ENCODE results near the gene CD63. TPM values are rescaled to one million over a fixed set of nuclear protein-coding genes. Genes with fewer than 3 reads are reported as not detected.
A peak's percentile ranks its signal among the peaks of the same experiment; 100 is the strongest.
"Not testable (repeated sequence)": the region's sequence is repeated elsewhere in the genome, so short reads cannot be mapped to it uniquely, and the experiment has no call there.

CD63 gene
- 1,148 TPM for total RNA-seq

DNA sequence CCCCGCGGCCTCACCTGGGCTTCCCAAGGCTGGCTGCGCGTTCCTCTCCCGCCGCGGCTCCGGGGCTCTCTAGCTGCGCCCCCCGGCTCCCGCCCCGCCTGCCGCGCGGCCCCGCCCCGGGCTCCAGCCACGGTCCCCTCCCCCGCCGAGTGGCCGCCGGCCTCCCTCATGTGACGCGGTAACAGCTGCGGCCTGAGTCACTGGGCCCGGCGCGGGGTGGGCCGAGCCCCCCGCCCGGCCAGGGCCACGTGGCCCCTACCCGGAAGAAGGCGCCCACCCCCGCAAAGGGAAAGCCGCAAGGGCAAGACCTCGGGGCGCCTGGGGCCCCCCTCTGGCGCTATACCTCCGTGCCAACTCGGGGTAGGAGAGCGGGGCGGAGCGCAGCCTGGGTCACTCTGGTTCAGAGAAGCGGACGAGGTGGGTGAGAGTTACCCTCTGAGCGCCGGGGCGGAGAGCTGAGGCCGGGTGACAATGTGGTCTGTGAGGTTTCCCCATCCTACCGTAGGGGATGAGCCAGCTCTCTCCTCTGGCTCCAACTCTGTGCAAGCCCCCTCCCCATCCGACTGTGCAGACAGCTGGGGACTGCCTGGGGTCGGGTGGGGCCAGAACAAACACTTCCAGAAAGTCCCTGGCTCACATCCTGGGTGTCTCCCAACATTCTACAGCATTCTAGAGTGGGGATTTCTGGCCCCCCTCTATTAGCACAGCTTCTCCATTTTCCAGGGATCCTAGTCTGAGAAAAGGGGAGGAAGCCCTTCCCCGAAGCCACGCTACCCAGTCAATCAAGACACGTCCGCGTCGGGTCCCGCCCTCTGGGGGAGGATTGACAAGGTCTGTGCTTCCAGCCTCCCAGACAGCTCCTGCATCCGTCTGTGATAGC is at the start of gene CD63:
TSS of gene CD63 (minus strand) at position 71 of the 880 bp plus-strand sequence. CDS start 668 bp downstream, outside the sequence.
- DNase-seq (ENCODE audit: low spot score): peak; percentile 90

DNA sequence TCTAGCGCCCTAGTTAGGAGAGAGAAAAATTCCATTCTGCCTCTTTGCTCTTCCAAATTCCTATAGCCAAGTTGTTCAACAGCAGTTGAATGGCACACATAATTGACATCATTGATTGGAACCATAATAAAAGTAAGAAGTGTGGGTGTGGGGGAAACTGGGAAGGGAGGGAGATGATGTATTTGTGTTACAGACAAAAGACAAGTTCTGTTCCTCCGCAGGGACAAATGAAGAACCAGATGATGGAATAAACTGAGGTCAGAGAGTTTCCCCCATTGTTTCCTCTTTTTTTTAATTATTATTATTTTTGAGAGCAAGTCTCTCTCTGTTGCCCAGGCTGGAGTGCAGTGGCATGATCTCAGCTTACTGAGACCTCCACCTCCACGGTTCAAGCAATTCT is 49.0 kb upstream of the CD63 start:
- no peak for DNase-seq (ENCODE audit: low spot score)

- no peak for DNase-seq (ENCODE audit: low spot score)
Measured at GRCh38 chr12:55771736-55772135, 42.9 kb upstream of the CD63 start.

- DNase-seq (ENCODE audit: low spot score): no peak
Measured at GRCh38 chr12:55767156-55767555, 38.3 kb upstream of the CD63 start.

GRCh38 chr12:55765736-55766290 is 37.0 kb upstream of the CD63 start:
- DNase-seq (ENCODE audit: low spot score): no peak

- DNase-seq (ENCODE audit: low spot score): no peak
Measured at GRCh38 chr12:55762646-55763045, 33.8 kb upstream of the CD63 start.

DNA sequence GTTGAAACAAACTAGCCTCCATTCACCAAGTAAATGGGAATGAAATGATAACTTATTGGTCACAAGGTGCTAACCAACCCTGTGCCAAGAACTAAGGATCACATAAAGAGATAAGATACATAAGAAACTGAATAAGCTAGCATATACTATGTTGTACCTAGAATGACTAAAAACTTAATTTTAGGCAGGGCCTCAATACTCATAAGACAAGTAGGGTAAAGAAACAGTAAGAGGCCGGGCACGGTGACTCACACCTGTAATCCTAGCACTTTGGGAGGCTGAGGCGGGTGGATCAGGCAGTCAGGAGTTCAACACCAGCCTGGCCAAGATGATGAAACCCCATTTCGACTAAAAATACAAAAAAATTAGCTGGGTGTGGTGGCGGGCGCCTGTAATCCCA is 31.9 kb upstream of the CD63 start:
- no peak for DNase-seq (ENCODE audit: low spot score)

DNA sequence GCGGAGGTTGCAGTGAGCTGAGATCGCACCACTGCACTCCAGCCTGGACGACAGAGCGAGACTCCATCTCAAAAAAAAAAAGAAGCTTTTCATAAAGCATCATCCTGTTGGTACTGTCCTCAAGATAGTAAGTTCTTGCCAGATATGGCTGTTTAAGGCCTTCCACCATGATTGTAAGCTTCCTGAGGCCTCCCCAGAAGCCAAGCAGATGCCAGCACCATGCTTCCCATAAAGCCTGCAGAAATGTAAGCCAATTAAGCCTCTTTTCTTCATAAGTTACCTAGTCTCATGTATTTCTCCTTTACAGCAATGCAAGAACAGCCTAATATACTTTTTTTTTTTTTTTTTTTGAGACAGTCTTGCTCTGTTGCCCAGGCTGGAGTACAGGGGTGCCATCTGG is 29.8 kb upstream of the CD63 start:
- DNase-seq (ENCODE audit: low spot score): not testable (repeated sequence)

DNA sequence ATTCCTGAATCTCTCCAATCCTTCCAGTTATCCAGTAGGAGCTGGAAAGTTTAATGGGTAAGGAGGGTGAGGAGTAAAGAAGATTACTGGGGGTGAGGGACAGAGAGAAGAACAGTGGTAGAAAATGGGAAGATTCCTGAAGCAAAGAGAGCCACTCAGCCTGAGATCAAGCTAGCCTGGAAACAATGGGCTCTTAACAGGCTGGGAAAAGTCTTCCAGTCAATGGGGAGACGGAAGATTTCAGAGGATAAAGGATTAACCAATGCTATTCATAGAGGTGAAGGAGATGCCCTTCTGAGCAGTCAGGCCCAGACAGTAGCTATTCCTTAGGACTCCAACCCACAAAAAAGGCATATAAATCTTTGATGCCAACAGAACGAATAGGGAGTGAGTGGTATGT is 28.9 kb upstream of the CD63 start:
- no peak for DNase-seq (ENCODE audit: low spot score)

GRCh38 chr12:55755246-55755645 is 26.4 kb upstream of the CD63 start:
- DNase-seq (ENCODE audit: low spot score): no peak

- DNase-seq (ENCODE audit: low spot score): no peak
Measured at GRCh38 chr12:55748230-55748993, 19.6 kb upstream of the CD63 start.

DNA sequence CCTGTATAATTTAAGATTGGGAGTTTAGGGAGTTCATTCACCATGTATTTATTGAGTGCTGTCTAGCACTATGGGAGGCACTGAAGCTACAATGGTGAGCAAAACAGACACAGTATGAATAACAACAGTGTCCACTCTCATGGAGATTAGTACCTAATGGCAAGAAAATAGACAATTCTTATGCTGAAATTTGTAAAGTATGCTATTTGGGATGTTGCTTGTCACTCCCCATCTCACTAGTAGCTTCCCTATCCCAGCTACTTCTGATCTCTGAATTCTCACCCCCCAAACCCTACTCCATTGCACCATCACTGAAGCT is 18.1 kb upstream of the CD63 start:
- no peak for DNase-seq (ENCODE audit: low spot score)

GRCh38 chr12:55746174-55746912 is 17.5 kb upstream of the CD63 start:
- DNase-seq (ENCODE audit: low spot score): no peak

DNA sequence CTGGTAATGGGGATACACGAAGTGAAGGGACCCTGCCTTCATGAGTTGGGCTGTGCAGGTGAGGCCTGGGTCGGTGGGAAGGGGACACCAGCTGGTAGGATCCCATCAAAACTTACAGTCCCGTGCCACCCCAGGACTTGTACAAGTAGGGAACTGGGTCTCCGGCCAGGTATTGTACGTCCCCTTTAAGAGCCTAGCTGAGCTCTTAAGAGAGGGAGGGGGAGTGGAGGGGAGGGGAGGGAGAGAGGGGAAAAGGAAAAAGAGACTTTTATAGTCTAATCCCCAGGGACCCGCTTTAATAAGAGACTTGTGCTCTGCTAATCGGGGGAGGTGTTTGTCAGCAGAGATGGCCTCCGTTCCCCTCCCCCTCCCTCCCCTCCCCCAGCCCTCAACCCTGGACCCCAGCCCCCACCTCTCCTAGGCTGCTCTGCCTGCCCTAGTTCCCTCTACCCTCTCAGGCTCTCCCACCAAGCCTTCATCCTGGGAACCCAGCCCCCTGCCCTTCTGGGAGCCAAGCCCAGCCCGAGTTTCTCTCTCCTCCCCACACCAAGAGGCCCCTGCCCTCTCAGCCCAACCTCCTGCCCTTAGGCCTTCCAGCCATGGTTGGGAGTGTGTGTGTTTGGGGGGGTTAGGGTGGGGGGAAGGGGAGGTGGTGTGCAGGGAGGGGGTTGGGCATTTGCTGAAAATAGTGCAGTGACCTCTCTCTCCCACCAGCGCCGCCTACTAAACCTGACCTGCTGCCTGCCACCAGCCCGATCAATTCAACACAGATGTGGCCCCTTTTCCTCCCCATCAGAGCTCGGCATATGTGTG is 16.8 kb upstream of the CD63 start:
- no peak for DNase-seq (ENCODE audit: low spot score)

GRCh38 chr12:55744340-55745030 is 15.7 kb upstream of the CD63 start:
- no peak for DNase-seq (ENCODE audit: low spot score)

DNA sequence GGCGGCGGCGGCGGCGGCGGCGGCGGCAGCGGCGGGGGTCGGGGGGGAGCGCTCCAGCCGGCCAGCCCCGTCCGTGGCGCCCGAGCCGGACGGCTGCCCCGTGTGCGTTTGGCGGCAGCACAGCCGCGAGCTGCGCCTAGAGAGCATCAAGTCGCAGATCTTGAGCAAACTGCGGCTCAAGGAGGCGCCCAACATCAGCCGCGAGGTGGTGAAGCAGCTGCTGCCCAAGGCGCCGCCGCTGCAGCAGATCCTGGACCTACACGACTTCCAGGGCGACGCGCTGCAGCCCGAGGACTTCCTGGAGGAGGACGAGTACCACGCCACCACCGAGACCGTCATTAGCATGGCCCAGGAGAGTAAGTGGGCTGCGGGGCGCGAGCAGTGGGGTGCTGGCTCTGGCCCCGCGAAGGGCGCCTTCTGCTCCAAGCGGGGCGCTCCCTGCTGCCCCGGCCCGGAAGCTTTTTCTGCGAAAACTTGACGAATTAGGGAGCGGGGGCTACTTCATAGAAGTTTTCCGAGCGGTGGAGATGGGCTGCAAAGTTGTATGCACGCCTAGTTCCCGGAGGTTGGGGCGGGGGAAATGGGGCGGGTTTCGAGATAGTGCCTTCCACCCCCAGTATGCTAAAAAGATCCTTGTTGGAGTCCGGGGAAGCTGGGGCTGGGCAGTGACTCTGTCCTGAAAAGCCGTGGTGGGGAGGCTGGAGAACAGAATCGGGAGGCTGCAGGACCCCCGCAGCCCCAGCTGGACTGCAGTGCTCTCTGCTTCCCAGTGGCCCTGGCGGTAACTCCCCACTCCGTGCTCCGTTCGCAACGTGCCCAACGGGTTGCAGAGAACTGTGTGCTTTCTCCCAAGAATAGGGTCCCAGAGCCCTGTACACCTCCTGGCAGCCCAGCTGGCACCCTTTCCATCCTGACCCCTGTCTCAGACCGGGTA is 14.9 kb upstream of the CD63 start:
- DNase-seq (ENCODE audit: low spot score): peak; percentile 44

GRCh38 chr12:55742719-55743405 is 14.1 kb upstream of the CD63 start, which contains the start of gene GDF11:
Gene GDF11, plus strand, starts transcription at chr12:55743122. Its CDS starts 195 bp downstream, at chr12:55743317.
- DNase-seq (ENCODE audit: low spot score): peak; percentile 74

DNA sequence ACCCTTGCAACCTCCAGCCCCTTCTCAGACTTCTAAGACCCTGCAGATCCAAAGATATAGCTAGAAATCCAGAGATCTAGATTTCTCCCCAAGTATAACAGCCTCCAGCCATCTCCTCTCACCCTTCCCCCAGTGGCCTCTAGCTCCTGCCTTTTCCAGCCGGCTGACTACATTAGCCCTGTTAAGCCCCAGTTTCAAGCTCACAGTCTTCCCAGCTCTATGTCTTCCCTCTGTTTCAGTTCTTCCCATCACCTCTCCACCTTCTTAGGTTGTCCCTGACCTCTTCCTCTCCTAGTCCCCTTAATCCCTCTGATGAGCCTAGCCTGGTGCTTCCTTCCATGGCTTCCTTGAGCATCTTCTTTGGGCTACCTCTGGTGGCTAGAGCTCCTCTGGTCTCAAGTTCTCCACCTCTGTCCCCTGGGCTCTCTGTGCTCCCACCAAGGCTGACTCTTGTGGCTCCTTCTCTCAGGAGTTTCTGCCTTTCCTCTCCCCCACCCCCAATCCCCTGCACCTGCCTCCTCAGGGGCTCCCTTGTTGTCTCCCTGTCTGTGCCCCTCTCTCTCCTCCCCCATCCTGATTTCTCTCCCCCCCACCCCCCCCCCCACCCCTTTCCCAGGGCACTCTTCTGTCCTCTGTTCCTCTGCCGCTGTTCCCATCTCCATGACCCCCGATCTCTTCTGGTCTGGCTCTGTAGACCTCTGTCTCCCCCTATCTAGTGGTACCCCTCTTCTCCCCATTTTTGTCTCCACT is 13.3 kb upstream of the CD63 start:
- no peak for DNase-seq (ENCODE audit: low spot score)

Measured in mucosa of gallbladder (tissue), 1 donor.